ENCODE data around the gene SLC6A5. TPM values are rescaled to one million over a fixed set of nuclear protein-coding genes. Genes with fewer than 3 reads are reported as not detected.

The SLC6A5 gene
- total and polyA plus RNA-seq, 2 donors (not counting 3 experiments of a cell fraction or from before 2014, with no cell fraction given) = not detected

DNA sequence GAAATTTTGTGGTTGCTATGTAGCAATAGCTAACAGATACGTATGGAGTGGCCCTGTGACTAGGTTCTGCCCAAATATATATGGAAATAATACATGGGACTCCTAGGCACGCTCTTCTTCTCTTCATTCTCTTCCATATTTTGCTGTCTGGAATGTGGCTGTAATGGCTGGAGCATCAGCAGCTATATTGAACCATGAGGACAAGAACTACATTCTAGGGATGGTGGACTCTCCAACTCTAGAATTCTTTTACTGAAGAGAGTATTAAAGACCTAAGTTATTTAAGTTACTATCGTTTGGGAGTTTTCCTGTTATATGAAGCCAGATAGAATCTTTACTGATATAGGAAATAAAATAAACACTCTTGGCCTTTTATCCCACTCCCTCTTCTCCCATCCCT, 62.4 kb downstream of the SLC6A5 start:
- Histone ChIP-seq H3K4me1 (ENCODE audit: control insufficient read depth, extremely low read depth, insufficient read depth, low read length) (no peaks in the 10 kb centered on the region), H3K36me3 (ENCODE audit: control insufficient read depth in 2 of 2, extremely low read depth in 1 of 2, insufficient read depth in 2 of 2, low read length in 2 of 2) (no peaks in the 10 kb centered on the region), H3K4me2 (ENCODE audit: insufficient read depth, low read length) (no peak overlapping the region), H3K27ac (ENCODE audit: insufficient read depth, low read depth, low read length) (no peak overlapping the region), H3K79me2 (ENCODE audit: control insufficient read depth, insufficient read depth, low read length) (no peaks in the 10 kb centered on the region), H3K9ac (replicated peaks; ENCODE audit: extremely low read depth, insufficient read depth, low read length) (no peak overlapping the region), H4K20me1 (replicated peaks; ENCODE audit: control insufficient read depth, extremely low read depth, insufficient read depth, low read length) (no peaks in the 10 kb centered on the region), H2AFZ (ENCODE audit: low read depth, low read length) (no peak overlapping the region), H3K4me3 (replicated peaks in 1 of 3; ENCODE audit: insufficient read depth in 1 of 3, low read depth in 1 of 3, low read length in 3 of 3) (no peak overlapping the region), H3K9me1 (replicated peaks; ENCODE audit: control insufficient read depth, extremely low read depth, insufficient read depth, low read length) (no peaks in the 10 kb centered on the region), H3K27me3 (ENCODE audit: control insufficient read depth in 2 of 2, insufficient read depth in 2 of 2, low read length in 2 of 2) (no peaks in the 10 kb centered on the region), H3K9me3 (replicated peaks; ENCODE audit: control insufficient read depth, insufficient read depth, low read length) (no peaks in the 10 kb centered on the region)
- CTCF ChIA-PET = no interaction called here
- intact Hi-C loops (cut with micrococcal nuclease) (no loop called here), dilution Hi-C loops (cut with MboI; ENCODE audit: extremely low pct_ligation_motif_present, low sequenced_read_pairs) (no loop called here)
- TF ChIP-seq JUN (IDR thresholded peaks at IDR 0.05; ENCODE audit: borderline replicate concordance, insufficient read depth, insufficient read length, low read depth) = no peak
- TF ChIP-seq GATA2 (IDR thresholded peaks at IDR 0.05; ENCODE audit: insufficient read depth, insufficient read length, low read depth, low read length) = no peak
- TF ChIP-seq MYC (IDR thresholded peaks at IDR 0.05; ENCODE audit: low read depth, low read length) = no peak
- TF ChIP-seq POLR2AphosphoS5 (IDR thresholded peaks at IDR 0.05; ENCODE audit: insufficient read depth, low read depth, low read length) = no peak
- no peak for TF ChIP-seq EZH2 (IDR thresholded peaks at IDR 0.05; ENCODE audit: borderline replicate concordance, low read depth, low read length, severe bottlenecking)
- TF ChIP-seq POLR2A (IDR thresholded peaks at IDR 0.05; ENCODE audit: low read depth, low read length) = no peak
- TF ChIP-seq, protein P1, sequence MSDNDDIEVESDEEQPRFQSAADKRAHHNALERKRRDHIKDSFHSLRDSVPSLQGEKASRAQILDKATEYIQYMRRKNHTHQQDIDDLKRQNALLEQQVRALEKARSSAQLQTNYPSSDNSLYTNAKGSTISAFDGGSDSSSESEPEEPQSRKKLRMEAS (IDR thresholded peaks at IDR 0.05; ENCODE audit: insufficient read depth, insufficient read length) = no peak
- TF ChIP-seq, protein P2, sequence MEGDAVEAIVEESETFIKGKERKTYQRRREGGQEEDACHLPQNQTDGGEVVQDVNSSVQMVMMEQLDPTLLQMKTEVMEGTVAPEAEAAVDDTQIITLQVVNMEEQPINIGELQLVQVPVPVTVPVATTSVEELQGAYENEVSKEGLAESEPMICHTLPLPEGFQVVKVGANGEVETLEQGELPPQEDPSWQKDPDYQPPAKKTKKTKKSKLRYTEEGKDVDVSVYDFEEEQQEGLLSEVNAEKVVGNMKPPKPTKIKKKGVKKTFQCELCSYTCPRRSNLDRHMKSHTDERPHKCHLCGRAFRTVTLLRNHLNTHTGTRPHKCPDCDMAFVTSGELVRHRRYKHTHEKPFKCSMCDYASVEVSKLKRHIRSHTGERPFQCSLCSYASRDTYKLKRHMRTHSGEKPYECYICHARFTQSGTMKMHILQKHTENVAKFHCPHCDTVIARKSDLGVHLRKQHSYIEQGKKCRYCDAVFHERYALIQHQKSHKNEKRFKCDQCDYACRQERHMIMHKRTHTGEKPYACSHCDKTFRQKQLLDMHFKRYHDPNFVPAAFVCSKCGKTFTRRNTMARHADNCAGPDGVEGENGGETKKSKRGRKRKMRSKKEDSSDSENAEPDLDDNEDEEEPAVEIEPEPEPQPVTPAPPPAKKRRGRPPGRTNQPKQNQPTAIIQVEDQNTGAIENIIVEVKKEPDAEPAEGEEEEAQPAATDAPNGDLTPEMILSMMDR (IDR thresholded peaks at IDR 0.05; ENCODE audit: extremely low read depth in 1 of 2, insufficient read depth in 1 of 2, low read depth in 1 of 2, low read length in 2 of 2) = no peak
- TF ChIP-seq FOS (IDR thresholded peaks at IDR 0.05; ENCODE audit: borderline replicate concordance, insufficient read depth, low read length) = no peak
- DNase-seq (ENCODE audit: low read depth, low spot score) = no peak
- BruUV-seq (replicated peaks) = no TSS peak
- POLR2A ChIA-PET = no interaction called here
- FAIRE-seq = no peak

Data from endothelial cell of umbilical vein (primary cell).